ENCODE data around the gene GCSAM.

The GCSAM gene

GRCh38 chr3:112132975-112133448 is at the start of gene GCSAM:
Gene GCSAM, minus strand, starts transcription at chr3:112133248. Its CDS starts 128 bp downstream, at chr3:112133120.
- DNase-seq (ENCODE audit: low read depth) = peak; percentile 48

- no peak for DNase-seq (ENCODE audit: low read depth)
Measured at GRCh38 chr3:112175646-112176045, 42.6 kb upstream of the GCSAM start.

- DNase-seq (ENCODE audit: low read depth) = no peak
Measured at GRCh38 chr3:112175037-112175436, 42.0 kb upstream of the GCSAM start.

- DNase-seq (ENCODE audit: low read depth) = no peak
Measured at GRCh38 chr3:112171144-112171543, 38.1 kb upstream of the GCSAM start.

GRCh38 chr3:112170046-112170445 is 37.0 kb upstream of the GCSAM start:
- DNase-seq (ENCODE audit: low read depth) = no peak

GRCh38 chr3:112167758-112168157 is 34.7 kb upstream of the GCSAM start:
- no peak for DNase-seq (ENCODE audit: low read depth)

GRCh38 chr3:112149136-112149535 is 16.1 kb upstream of the GCSAM start:
- no peak for DNase-seq (ENCODE audit: low read depth)

- DNase-seq (ENCODE audit: low read depth) = no peak
Measured at GRCh38 chr3:112143689-112144088, 10.6 kb upstream of the GCSAM start.

- no peak for DNase-seq (ENCODE audit: low read depth)
Measured at GRCh38 chr3:112143251-112143650, 10.2 kb upstream of the GCSAM start.

- no peak for DNase-seq (ENCODE audit: low read depth)
Measured at GRCh38 chr3:112141293-112141692, 8.2 kb upstream of the GCSAM start.

GRCh38 chr3:112140584-112140983 is 7.5 kb upstream of the GCSAM start:
- no peak for DNase-seq (ENCODE audit: low read depth)

- no peak for DNase-seq (ENCODE audit: low read depth)
Measured at GRCh38 chr3:112138219-112138969, 5.3 kb upstream of the GCSAM start.

GRCh38 chr3:112137781-112138180 is 4.7 kb upstream of the GCSAM start:
- DNase-seq (ENCODE audit: low read depth) = no peak

GRCh38 chr3:112136959-112137693 is 4.1 kb upstream of the GCSAM start:
- no peak for DNase-seq (ENCODE audit: low read depth)

- DNase-seq (ENCODE audit: low read depth) = no peak
Measured at GRCh38 chr3:112136046-112136445, 3.0 kb upstream of the GCSAM start.

GRCh38 chr3:112134335-112135124 is 1.5 kb upstream of the GCSAM start:
- no peak for DNase-seq (ENCODE audit: low read depth)

GRCh38 chr3:112133626-112134334 is 732 bp upstream of the GCSAM start:
- DNase-seq (ENCODE audit: low read depth) = no peak

GRCh38 chr3:112132554-112132953 is 494 bp downstream of the GCSAM start:
- no peak for DNase-seq (ENCODE audit: low read depth)

GRCh38 chr3:112132088-112132487 is 960 bp downstream of the GCSAM start:
- no peak for DNase-seq (ENCODE audit: low read depth)

- DNase-seq (ENCODE audit: low read depth) = no peak
Measured at GRCh38 chr3:112131111-112131510, 1.9 kb downstream of the GCSAM start.

- DNase-seq (ENCODE audit: low read depth) = no peak
Measured at GRCh38 chr3:112130638-112130993, 2.4 kb downstream of the GCSAM start.

Data from activated T-cell treated with anti-CD3 and anti-CD28 coated beads for 24 hours (primary cell).